ENCODE measurements around the gene RNF112. TPM values are rescaled to one million over a fixed set of nuclear protein-coding genes. Genes with fewer than 3 reads are reported as not detected.

The RNF112 gene
- 0.45 TPM for total RNA-seq

GRCh38 chr17:19410875-19411620, at the start of gene RNF112:
TSS of gene RNF112 (plus strand) at chr17:19411232. CDS start at chr17:19411409, 177 bp downstream.
- ATAC-seq (no peak), DNase-seq (ENCODE audit: low spot score) (peak; percentile 41)

- ATAC-seq, result no peak
- DNase-seq (ENCODE audit: low spot score), result no peak
These were observed 49.7 kb upstream of the RNF112 start for GRCh38 chr17:19361326-19361725.

- ATAC-seq (no peak), DNase-seq (ENCODE audit: low spot score) (no peak)
These were observed 49.1 kb upstream of the RNF112 start for GRCh38 chr17:19361944-19362276.

GRCh38 chr17:19362277-19363113, 48.5 kb upstream of the RNF112 start, which contains the start of gene B9D1:
TSS of gene B9D1 (minus strand) at chr17:19362723. CDS start at chr17:19362569, 154 bp downstream.
- DNase-seq (ENCODE audit: low spot score), result peak; percentile 97
- peak; percentile 95 for ATAC-seq

- no peak for DNase-seq (ENCODE audit: low spot score)
- no peak for ATAC-seq
These were observed 48.0 kb upstream of the RNF112 start for GRCh38 chr17:19363114-19363438.

- no peak for ATAC-seq
- DNase-seq (ENCODE audit: low spot score), result no peak
These were observed 47.5 kb upstream of the RNF112 start for GRCh38 chr17:19363460-19364035.

GRCh38 chr17:19364699-19365498, 46.1 kb upstream of the RNF112 start:
- DNase-seq (ENCODE audit: low spot score), result no peak
- no peak for ATAC-seq

- ATAC-seq (no peak), DNase-seq (ENCODE audit: low spot score) (no peak)
These were observed 45.6 kb upstream of the RNF112 start for GRCh38 chr17:19365499-19365817.

- DNase-seq (ENCODE audit: low spot score) (no peak), ATAC-seq (no peak)
These were observed 45.0 kb upstream of the RNF112 start for GRCh38 chr17:19365833-19366636.

- DNase-seq (ENCODE audit: low spot score), result no peak
These were observed 44.4 kb upstream of the RNF112 start for GRCh38 chr17:19366637-19366972.

GRCh38 chr17:19368229-19368628, 42.8 kb upstream of the RNF112 start:
- DNase-seq (ENCODE audit: low spot score) (no peak), ATAC-seq (no peak)

More at GRCh38 chr17:19366637-19366972, 44.4 kb upstream of the RNF112 start:
- no peak for ATAC-seq

- ATAC-seq (no peak), DNase-seq (ENCODE audit: low spot score) (no peak)
These were observed 41.8 kb upstream of the RNF112 start for GRCh38 chr17:19369107-19369778.

GRCh38 chr17:19369846-19370492, 41.1 kb upstream of the RNF112 start:
- DNase-seq (ENCODE audit: low spot score), result no peak
- peak; percentile 14 for ATAC-seq

- peak; percentile 41 for ATAC-seq
- DNase-seq (ENCODE audit: low spot score), result no peak
These were observed 40.5 kb upstream of the RNF112 start for GRCh38 chr17:19370493-19370960.

- ATAC-seq, result no peak
- DNase-seq (ENCODE audit: low spot score), result peak; percentile 16
These were observed 39.6 kb upstream of the RNF112 start for GRCh38 chr17:19371259-19372010.

GRCh38 chr17:19372011-19372370, 39.0 kb upstream of the RNF112 start:
- DNase-seq (ENCODE audit: low spot score) (no peak), ATAC-seq (no peak)

GRCh38 chr17:19372439-19372838, 38.6 kb upstream of the RNF112 start:
- ATAC-seq (no peak), DNase-seq (ENCODE audit: low spot score) (no peak)

GRCh38 chr17:19372866-19373504, 38.0 kb upstream of the RNF112 start:
- no peak for DNase-seq (ENCODE audit: low spot score)
- no peak for ATAC-seq
